SU-DHL-6 (cell line): ENCODE data around the gene MFSD8.

Experiments used
- CTCF ChIP-seq: fragments of 200-600 bp; sonication (generic); IDR thresholded peaks from one replicate; pipeline ENCODE4 v1.5.1; 2017; ENCODE audit warnings: antibody characterized with exemption, mild to moderate bottlenecking, low read length, moderate library complexity; ENCODE audit not compliant: insufficient read depth, poor library complexity, severe bottlenecking
- EZH2phosphoT487 ChIP-seq: fragments of 200-600 bp; sonication (generic), shearing (Covaris generic); conservative IDR thresholded peaks from 2 replicates; pipeline ENCODE4 v1.6.1; 2018; ENCODE audit warnings: mild to moderate bottlenecking, antibody characterized with exemption, low read length, moderate library complexity, mixed read lengths

DNA sequence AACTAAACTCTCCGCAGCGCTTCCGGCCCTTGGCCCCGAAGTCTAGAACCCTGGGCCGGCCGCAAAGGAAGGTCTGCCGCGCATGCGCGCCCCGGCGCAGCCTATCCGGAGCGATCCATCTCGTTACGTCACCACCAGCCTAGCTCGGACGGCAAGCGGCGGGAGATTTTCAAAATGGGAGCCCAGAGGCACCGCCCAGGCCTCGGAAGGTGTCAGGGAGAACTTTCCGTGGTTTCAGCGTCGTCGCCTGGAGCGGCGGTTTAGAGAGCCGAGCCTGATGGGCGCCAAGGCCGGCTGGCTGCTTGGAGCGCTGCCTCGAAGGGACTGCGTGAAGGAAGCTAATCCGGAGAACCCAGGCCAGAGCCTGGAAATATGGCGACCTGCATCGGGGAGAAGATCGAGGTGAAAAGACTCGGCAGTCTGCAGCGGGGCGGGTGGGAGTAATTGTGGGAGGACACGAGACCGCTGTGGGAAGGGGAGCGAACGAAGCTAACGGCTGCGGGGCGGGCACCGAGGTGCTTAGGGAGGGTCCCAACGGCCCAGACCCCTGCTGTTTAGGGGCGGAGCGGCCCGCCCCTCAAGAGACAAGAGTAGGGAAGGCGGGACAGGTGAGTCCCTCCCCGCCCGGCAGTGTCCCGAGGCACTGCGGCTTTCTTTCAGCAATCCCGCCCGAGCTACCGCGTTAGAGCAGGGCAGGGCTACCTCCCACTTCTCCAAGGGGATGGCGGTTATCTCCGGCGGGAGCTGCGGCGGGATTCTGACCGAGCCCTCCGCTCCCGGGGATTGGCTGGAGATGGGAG, 84.0 kb downstream of the MFSD8 start, which contains the start of gene PLK4:
- TF ChIP-seq CTCF: no peak
- no peak for TF ChIP-seq EZH2phosphoT487
